Measurements from ENCODE around the gene MAP4K4.

DNA sequence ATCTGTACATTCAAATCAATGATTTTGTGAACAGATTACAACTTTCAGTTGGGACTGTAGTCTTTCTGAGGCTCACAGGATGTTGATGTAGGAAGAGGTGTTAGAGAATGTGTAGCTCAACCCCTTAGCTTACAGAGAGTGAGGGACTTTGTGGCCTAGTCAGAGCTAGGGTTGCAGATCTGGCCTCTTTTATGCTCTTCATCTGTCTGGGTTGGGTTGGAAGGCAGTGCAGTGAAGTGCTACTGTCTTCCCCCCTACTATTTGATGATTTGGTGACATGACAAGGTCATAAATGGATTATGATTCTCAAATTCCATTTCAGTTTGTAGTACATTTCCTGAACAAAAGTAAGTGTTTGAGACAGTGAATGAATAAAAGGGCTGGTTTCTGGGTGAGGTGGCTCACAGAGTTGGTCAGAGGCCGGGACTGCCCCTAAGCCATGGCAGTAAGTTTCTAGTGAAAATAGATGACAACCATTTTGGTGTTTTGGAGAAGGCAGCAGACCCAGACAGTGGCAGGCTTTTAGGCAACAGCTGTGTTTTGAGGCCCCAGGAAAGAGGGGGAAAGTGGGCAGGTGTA lies 21.6 kb downstream of the MAP4K4 start:
- TF ChIP-seq, protein P1, sequence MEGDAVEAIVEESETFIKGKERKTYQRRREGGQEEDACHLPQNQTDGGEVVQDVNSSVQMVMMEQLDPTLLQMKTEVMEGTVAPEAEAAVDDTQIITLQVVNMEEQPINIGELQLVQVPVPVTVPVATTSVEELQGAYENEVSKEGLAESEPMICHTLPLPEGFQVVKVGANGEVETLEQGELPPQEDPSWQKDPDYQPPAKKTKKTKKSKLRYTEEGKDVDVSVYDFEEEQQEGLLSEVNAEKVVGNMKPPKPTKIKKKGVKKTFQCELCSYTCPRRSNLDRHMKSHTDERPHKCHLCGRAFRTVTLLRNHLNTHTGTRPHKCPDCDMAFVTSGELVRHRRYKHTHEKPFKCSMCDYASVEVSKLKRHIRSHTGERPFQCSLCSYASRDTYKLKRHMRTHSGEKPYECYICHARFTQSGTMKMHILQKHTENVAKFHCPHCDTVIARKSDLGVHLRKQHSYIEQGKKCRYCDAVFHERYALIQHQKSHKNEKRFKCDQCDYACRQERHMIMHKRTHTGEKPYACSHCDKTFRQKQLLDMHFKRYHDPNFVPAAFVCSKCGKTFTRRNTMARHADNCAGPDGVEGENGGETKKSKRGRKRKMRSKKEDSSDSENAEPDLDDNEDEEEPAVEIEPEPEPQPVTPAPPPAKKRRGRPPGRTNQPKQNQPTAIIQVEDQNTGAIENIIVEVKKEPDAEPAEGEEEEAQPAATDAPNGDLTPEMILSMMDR (IDR thresholded peaks at IDR 0.05 in 4 of 5, conservative IDR thresholded peaks at IDR 0.05 in 1 of 5) = no peak
- no peak for TF ChIP-seq POLR2A (IDR thresholded peaks at IDR 0.05)
